ENCODE measurements around the gene RNU6-1.

Gene RNU6-1

GRCh38 chr15:67859331-67859946 is 19.6 kb upstream of the RNU6-1 start:
- in situ Hi-C loops (cut with MboI; ENCODE audit: low sequenced_read_pairs) = loop anchor here (25.0 kb wide), 2 partner anchors 203 to 303 kb away; partner anchors contain the start of gene PIAS1

GRCh38 chr15:67857220-67857619 is 17.4 kb upstream of the RNU6-1 start:
- in situ Hi-C loops (cut with MboI; ENCODE audit: low sequenced_read_pairs) = loop anchor here (25.0 kb wide), 2 partner anchors 205 to 305 kb away; partner anchors contain the start of gene PIAS1

GRCh38 chr15:67855842-67856241 is 16.0 kb upstream of the RNU6-1 start:
- in situ Hi-C loops (cut with MboI; ENCODE audit: low sequenced_read_pairs) = loop anchor here (25.0 kb wide), 2 partner anchors 206 to 306 kb away; partner anchors contain the start of gene PIAS1

- in situ Hi-C loops (cut with MboI; ENCODE audit: low sequenced_read_pairs) = loop anchor here (25.0 kb wide), 2 partner anchors 208 to 308 kb away; partner anchors contain the start of gene PIAS1
These were observed 14.5 kb upstream of the RNU6-1 start for GRCh38 chr15:67854358-67854757.

- in situ Hi-C loops (cut with MboI; ENCODE audit: low sequenced_read_pairs) = loop anchor here (25.0 kb wide), 2 partner anchors 209 to 309 kb away; partner anchors contain the start of gene PIAS1
These were observed 13.6 kb upstream of the RNU6-1 start for GRCh38 chr15:67853454-67853853.

GRCh38 chr15:67852418-67852817 is 12.6 kb upstream of the RNU6-1 start:
- in situ Hi-C loops (cut with MboI; ENCODE audit: low sequenced_read_pairs) = loop anchor here (25.0 kb wide), 2 partner anchors 210 to 310 kb away; partner anchors contain the start of gene PIAS1

GRCh38 chr15:67850994-67851571 is 11.2 kb upstream of the RNU6-1 start:
- in situ Hi-C loops (cut with MboI; ENCODE audit: low sequenced_read_pairs) = loop anchor here (25.0 kb wide), 2 partner anchors 211 to 311 kb away; partner anchors contain the start of gene PIAS1

GRCh38 chr15:67850336-67850735 is 10.5 kb upstream of the RNU6-1 start:
- in situ Hi-C loops (cut with MboI; ENCODE audit: low sequenced_read_pairs) = loop anchor here (25.0 kb wide), 2 partner anchors 212 to 312 kb away; partner anchors contain the start of gene PIAS1

GRCh38 chr15:67849538-67849937 is 9.7 kb upstream of the RNU6-1 start:
- in situ Hi-C loops (cut with MboI; ENCODE audit: low sequenced_read_pairs) = loop anchor here (25.0 kb wide), 2 partner anchors 387 to 912 kb away; no protein-coding TSS in a partner anchor

- in situ Hi-C loops (cut with MboI; ENCODE audit: low sequenced_read_pairs) = loop anchor here (25.0 kb wide), 2 partner anchors 384 to 909 kb away; no protein-coding TSS in a partner anchor
These were observed 6.1 kb upstream of the RNU6-1 start for GRCh38 chr15:67845974-67846373.

- in situ Hi-C loops (cut with MboI; ENCODE audit: low sequenced_read_pairs) = loop anchor here (25.0 kb wide), 2 partner anchors 381 to 906 kb away; no protein-coding TSS in a partner anchor
These were observed 3.9 kb upstream of the RNU6-1 start for GRCh38 chr15:67843571-67844387.

GRCh38 chr15:67843092-67843501 is 3.3 kb upstream of the RNU6-1 start:
- in situ Hi-C loops (cut with MboI; ENCODE audit: low sequenced_read_pairs) = loop anchor here (25.0 kb wide), 2 partner anchors 381 to 906 kb away; no protein-coding TSS in a partner anchor

- in situ Hi-C loops (cut with MboI; ENCODE audit: low sequenced_read_pairs) = loop anchor here (25.0 kb wide), 2 partner anchors 379 to 904 kb away; no protein-coding TSS in a partner anchor
These were observed 1.6 kb upstream of the RNU6-1 start for GRCh38 chr15:67841513-67841762.

GRCh38 chr15:67840749-67841512 is 1.1 kb upstream of the RNU6-1 start:
- in situ Hi-C loops (cut with MboI; ENCODE audit: low sequenced_read_pairs) = loop anchor here (25.0 kb wide), 2 partner anchors 379 to 904 kb away; no protein-coding TSS in a partner anchor

GRCh38 chr15:67839499-67839928 is 331 bp downstream of the RNU6-1 start:
- in situ Hi-C loops (cut with MboI; ENCODE audit: low sequenced_read_pairs) = loop anchor here (25.0 kb wide), 2 partner anchors 377 to 902 kb away; no protein-coding TSS in a partner anchor

- in situ Hi-C loops (cut with MboI; ENCODE audit: low sequenced_read_pairs) = loop anchor here (25.0 kb wide), 2 partner anchors 377 to 902 kb away; no protein-coding TSS in a partner anchor
These were observed 984 bp downstream of the RNU6-1 start for GRCh38 chr15:67838789-67839332.

GRCh38 chr15:67836955-67837354 is 2.9 kb downstream of the RNU6-1 start:
- in situ Hi-C loops (cut with MboI; ENCODE audit: low sequenced_read_pairs) = loop anchor here (25.0 kb wide), 2 partner anchors 375 to 900 kb away; no protein-coding TSS in a partner anchor

GRCh38 chr15:67836477-67836876 is 3.4 kb downstream of the RNU6-1 start:
- in situ Hi-C loops (cut with MboI; ENCODE audit: low sequenced_read_pairs) = loop anchor here (25.0 kb wide), 2 partner anchors 374 to 899 kb away; no protein-coding TSS in a partner anchor

- in situ Hi-C loops (cut with MboI; ENCODE audit: low sequenced_read_pairs) = loop anchor here (25.0 kb wide), 2 partner anchors 374 to 899 kb away; no protein-coding TSS in a partner anchor
These were observed 3.8 kb downstream of the RNU6-1 start for GRCh38 chr15:67836134-67836455.

All from HL-60/S4 treated with retinoic acid at 250 ng/mL for 4 days and 3 days (cell line).